SU-DHL-6 (cell line): ENCODE measurements around the gene ZNF268.
"Not testable (repeated sequence)": the region's sequence is repeated elsewhere in the genome, so short reads cannot be mapped to it uniquely, and the experiment has no call there.

ENCODE experiments used
- H2AFZ ChIP-seq: fragments of 200-600 bp; sonication (generic); 2 replicates; pipeline ENCODE4 v1.6.1; 2014; ENCODE audit warnings: low read depth, mild to moderate bottlenecking, moderate library complexity, mixed read lengths, antibody characterized with exemption, low read length; ENCODE audit not compliant: severe bottlenecking
- H3F3A ChIP-seq: fragments of 200-600 bp; shearing (Covaris generic); 2 replicates; pipeline ENCODE4 v1.6.0; 2016; ENCODE audit warnings: antibody characterized with exemption, mild to moderate bottlenecking; ENCODE audit not compliant: insufficient read depth
- H3K27ac ChIP-seq: fragments of 200-600 bp; sonication (generic); 2 replicates; pipeline ENCODE4 v1.5.1; 2016; ENCODE audit warnings: low read depth, mild to moderate bottlenecking, low read length, moderate library complexity, mixed read lengths
- H3K27me3 ChIP-seq: fragments of 200-600 bp; sonication (generic), shearing (Covaris generic); 2 replicates; pipeline ENCODE4 v1.6.0; 2014; ENCODE audit warnings: mild to moderate bottlenecking, low read length
- H3K36me3 ChIP-seq: fragments of 200-600 bp; sonication (generic); 2 replicates; pipeline ENCODE4 v1.6.1; 2014; ENCODE audit warnings: mild to moderate bottlenecking, low read length, mixed read lengths
- H3K4me2 ChIP-seq: fragments of 300-600, 200-600 bp; shearing (Covaris generic), sonication (generic); 2 replicates; pipeline ENCODE4 v1.6.0; 2014; ENCODE audit warnings: low read length, low read depth, mild to moderate bottlenecking; ENCODE audit not compliant: poor library complexity, severe bottlenecking
- H3K4me3 ChIP-seq: fragments of 200-600 bp; sonication (generic); 2 replicates; pipeline ENCODE4 v1.5.1; 2014; ENCODE audit warnings: antibody characterized with exemption, low read length, mild to moderate bottlenecking, mixed read lengths; ENCODE audit not compliant: insufficient read depth, poor library complexity, severe bottlenecking
- H3K79me2 ChIP-seq: fragments of 200-600 bp; sonication (generic); 2 replicates; pipeline ENCODE4 v1.6.1; 2014; ENCODE audit warnings: mild to moderate bottlenecking, low read length, moderate library complexity; ENCODE audit not compliant: insufficient read depth
- H3K9ac ChIP-seq: fragments of 200-600 bp; sonication (generic); 2 replicates; pipeline ENCODE4 v1.7.0; 2014; ENCODE audit warnings: mild to moderate bottlenecking, low read length
- H3K9me2 ChIP-seq: fragments of 200-600 bp; sonication (generic); replicated peaks from 2 replicates; pipeline ENCODE4 v1.6.1; 2014; ENCODE audit warnings: low read length; ENCODE audit not compliant: insufficient read depth
- H3K9me3 ChIP-seq: fragments of 200-600 bp; sonication (generic); 2 replicates; pipeline ENCODE4 v1.6.1; 2014; ENCODE audit warnings: low read length, mixed read lengths; ENCODE audit not compliant: insufficient read depth
- H4K20me1 ChIP-seq: fragments of 200-600 bp; sonication (generic); 2 replicates; pipeline ENCODE4 v1.6.1; 2014; ENCODE audit warnings: low read depth, mild to moderate bottlenecking, antibody characterized with exemption, low read length, moderate library complexity, mixed read lengths
- EZH2phosphoT487 ChIP-seq: fragments of 200-600 bp; sonication (generic), shearing (Covaris generic); conservative IDR thresholded peaks from 2 replicates; pipeline ENCODE4 v1.6.1; 2018; ENCODE audit warnings: mild to moderate bottlenecking, antibody characterized with exemption, low read length, moderate library complexity, mixed read lengths
- TF ChIP-seq, protein P1 (sequence below): fragments of 200-600 bp; sonication (generic); IDR thresholded peaks from one replicate; pipeline ENCODE4 v1.5.1; 2017; ENCODE audit warnings: antibody characterized with exemption, mild to moderate bottlenecking, low read length, moderate library complexity; ENCODE audit not compliant: insufficient read depth, poor library complexity, severe bottlenecking

Gene ZNF268

GRCh38 chr12:133236144-133236543 is 54.8 kb downstream of the ZNF268 start:
- Histone ChIP-seq H2AFZ (no peak overlapping the region), H3F3A (no peaks in the 10 kb centered on the region), H3K27me3 (no peaks in the 10 kb centered on the region), H3K9me2 (no peaks in the 10 kb centered on the region), H3K9ac (no peak overlapping the region), H3K36me3 (no peaks in the 10 kb centered on the region), H3K27ac (no peak overlapping the region), H4K20me1 (no peaks in the 10 kb centered on the region), H3K4me3 (no peak overlapping the region), H3K79me2 (no peaks in the 10 kb centered on the region), H3K4me2 (no peak overlapping the region), H3K9me3 (peaks cover 31% of the 10 kb centered on the region; the same call in 1 of the 2 replicates)
- TF ChIP-seq, protein P1, sequence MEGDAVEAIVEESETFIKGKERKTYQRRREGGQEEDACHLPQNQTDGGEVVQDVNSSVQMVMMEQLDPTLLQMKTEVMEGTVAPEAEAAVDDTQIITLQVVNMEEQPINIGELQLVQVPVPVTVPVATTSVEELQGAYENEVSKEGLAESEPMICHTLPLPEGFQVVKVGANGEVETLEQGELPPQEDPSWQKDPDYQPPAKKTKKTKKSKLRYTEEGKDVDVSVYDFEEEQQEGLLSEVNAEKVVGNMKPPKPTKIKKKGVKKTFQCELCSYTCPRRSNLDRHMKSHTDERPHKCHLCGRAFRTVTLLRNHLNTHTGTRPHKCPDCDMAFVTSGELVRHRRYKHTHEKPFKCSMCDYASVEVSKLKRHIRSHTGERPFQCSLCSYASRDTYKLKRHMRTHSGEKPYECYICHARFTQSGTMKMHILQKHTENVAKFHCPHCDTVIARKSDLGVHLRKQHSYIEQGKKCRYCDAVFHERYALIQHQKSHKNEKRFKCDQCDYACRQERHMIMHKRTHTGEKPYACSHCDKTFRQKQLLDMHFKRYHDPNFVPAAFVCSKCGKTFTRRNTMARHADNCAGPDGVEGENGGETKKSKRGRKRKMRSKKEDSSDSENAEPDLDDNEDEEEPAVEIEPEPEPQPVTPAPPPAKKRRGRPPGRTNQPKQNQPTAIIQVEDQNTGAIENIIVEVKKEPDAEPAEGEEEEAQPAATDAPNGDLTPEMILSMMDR: no peak
- TF ChIP-seq EZH2phosphoT487: no peak

GRCh38 chr12:133236556-133236955 is 55.3 kb downstream of the ZNF268 start:
- H3F3A ChIP-seq: no peaks in the 10 kb centered on the region
- H3K79me2 ChIP-seq: no peaks in the 10 kb centered on the region
- peaks cover 31% of the 10 kb centered on the region; the same call in 1 of the 2 replicates for H3K9me3 ChIP-seq
- no peaks in the 10 kb centered on the region for H3K27me3 ChIP-seq
- H3K4me2 ChIP-seq: no peak overlapping the region
- H3K9me2 ChIP-seq: no peaks in the 10 kb centered on the region
- no peak overlapping the region for H3K4me3 ChIP-seq
- H3K27ac ChIP-seq: no peak overlapping the region
- H3K9ac ChIP-seq: no peak overlapping the region
- H2AFZ ChIP-seq: no peak overlapping the region
- no peaks in the 10 kb centered on the region for H4K20me1 ChIP-seq
- TF ChIP-seq EZH2phosphoT487: no peak
- TF ChIP-seq, protein P1: no peak
- H3K36me3 ChIP-seq: no peaks in the 10 kb centered on the region

DNA sequence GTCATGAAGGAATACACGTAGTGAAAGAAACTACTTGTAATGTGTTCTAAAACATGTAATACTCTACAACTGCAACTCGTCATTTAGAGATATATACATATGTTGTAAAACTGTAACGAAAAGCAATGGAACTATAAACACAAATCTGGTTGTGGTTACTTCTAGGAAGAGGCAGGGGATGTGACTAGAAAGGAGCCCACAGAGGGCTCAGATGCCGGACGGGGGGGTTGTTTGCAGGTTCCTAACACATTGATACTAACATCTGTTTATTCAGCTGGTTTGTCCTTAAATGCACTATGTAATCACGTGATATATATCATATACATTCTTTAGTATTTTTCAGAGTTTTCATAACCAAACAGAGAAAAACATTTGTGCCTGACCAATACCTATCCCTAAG is 70.4 kb downstream of the ZNF268 start:
- Histone ChIP-seq H3K4me3 (no peak overlapping the region), H3F3A (no peaks in the 10 kb centered on the region), H4K20me1 (no peaks in the 10 kb centered on the region), H3K4me2 (no peak overlapping the region), H3K9ac (no peak overlapping the region), H3K27ac (no peak overlapping the region), H2AFZ (no peak overlapping the region), H3K9me2 (no peaks in the 10 kb centered on the region), H3K79me2 (no peaks in the 10 kb centered on the region), H3K27me3 (no peaks in the 10 kb centered on the region), H3K9me3 (peaks cover 4% of the 10 kb centered on the region; the same call in 1 of the 2 replicates), H3K36me3 (no peaks in the 10 kb centered on the region)
- no peak for TF ChIP-seq EZH2phosphoT487
- TF ChIP-seq, protein P1: no peak

- H2AFZ ChIP-seq, H3F3A ChIP-seq, H3K36me3 ChIP-seq, H3K79me2 ChIP-seq, H3K9me2 ChIP-seq, H3K27me3 ChIP-seq, H3K9me3 ChIP-seq, H3K4me2 ChIP-seq, H3K27ac ChIP-seq, H3K9ac ChIP-seq, H4K20me1 ChIP-seq, H3K4me3 ChIP-seq: not testable (repeated sequence)
Observed at GRCh38 chr12:133255833-133256232, 74.5 kb downstream of the ZNF268 start.
